ENCODE measurements around the gene CPLANE2.
"Not testable (repeated sequence)": the region's sequence is repeated elsewhere in the genome, so short reads cannot be mapped to it uniquely, and the experiment has no call there.

The CPLANE2 gene

DNA sequence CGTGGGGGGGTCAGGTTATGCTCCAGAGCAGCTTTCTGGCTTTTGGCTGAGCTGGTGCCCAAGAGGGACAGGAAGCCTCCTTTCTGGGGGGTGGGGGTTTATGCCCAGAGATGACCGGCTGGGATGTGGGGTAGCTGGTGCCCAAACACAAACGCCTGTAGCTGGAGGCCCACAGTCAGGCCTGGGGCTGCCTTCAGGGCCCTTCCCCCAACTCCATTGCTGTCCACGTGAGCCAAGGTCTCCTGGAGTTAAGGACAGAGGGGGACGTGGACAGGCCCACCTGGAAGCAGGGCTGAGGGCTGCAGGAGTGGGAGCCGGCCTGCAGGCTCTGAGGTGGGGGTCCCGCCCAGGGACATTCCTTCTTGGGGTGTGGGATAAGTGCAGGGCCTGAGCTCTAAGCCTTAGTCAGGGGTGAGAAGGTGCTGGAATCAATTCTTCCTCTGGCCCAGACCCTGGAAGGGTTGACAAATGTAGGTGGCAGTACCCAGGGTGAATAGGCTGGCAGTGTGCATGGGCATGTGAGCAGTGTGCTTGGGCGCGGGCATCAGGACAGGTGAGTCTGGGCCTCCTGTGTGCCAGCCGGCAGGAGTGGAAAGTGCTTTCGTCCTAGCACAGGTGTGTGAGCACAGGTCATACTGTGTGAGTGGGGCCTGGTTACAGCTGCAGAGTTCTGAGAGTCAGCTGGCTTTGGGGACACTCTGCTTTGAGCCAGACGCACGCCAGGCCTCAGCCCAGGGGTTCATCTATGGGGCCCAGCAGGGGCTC lies 6.8 kb downstream of the CPLANE2 start:
- no peak for DNase-seq (ENCODE audit: low read depth in 2 of 2)

DNA sequence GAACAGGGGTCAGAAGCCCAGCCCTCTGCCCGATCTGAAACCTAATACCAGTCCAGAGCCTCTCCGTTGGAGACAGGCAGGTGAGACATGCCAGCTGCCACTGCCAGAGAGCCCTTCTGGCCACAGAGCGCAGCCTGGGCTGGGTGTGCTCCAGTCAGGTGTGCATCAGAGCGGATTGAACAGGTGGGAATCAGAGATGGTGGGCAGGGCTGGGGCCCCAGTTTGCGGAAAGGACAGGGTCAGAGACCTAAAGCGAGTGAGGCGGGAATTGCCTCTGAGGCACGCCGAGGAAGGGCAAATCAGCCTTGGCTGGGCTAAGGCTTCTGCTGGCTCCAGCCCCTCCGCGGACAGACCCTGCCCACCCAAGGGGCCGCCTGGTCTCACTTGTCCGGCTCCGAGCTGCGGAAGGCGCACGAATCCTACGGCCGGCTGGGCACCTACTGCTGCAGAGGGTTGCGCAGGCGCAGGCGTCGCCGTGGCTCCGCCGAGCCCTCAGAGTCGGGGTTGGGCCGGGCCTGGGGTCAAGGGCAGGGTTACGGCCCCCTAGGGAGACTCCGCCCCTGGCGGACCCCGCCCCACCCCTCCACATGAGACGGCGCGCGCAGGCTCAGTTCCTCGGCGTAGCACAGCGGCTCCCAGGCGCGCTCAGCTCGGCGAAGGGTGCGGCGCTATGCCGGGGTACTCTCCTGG lies 10.3 kb downstream of the CPLANE2 start:
- DNase-seq (ENCODE audit: low read depth in 2 of 2): no peak

DNA sequence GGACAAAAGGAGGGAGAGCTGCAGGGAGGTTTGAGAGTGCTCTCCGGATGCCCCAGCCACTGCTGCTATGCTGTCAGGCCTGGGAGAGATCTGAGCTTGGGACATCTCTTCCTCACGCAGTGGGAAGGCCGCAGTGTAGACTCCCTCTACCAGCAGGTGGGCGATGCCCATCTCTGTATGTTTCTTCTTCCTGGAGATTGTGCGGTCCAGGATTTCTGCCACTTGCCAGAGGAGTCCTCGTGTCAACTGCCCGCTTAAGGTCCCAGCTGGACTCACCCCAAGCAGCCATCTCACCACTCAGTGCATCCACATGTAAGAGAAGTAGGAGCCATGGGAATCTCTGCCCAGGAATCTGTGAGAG lies 10.9 kb downstream of the CPLANE2 start:
- DNase-seq (ENCODE audit: low read depth in 2 of 2): no peak

DNA sequence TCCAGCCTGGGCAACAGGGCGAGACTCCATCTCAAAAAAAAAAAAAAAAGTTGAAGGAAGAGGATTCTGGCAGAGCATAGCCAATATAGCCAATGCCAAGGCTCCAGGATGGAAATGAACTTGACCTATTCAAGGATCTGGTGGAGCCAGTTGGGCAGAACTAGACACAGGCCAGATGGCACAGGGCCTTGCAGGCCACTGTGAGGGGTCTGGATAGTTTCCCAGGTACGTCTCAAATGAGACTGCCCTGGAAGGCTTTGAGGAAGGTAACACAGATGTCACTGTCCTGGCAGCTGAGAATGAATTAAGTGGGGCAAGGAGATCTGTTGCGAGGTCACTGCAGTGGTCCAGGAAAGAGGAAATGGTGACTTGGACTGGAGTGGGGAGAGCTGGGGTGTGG lies 12.5 kb downstream of the CPLANE2 start:
- DNase-seq (ENCODE audit: low read depth in 2 of 2): no peak

DNA sequence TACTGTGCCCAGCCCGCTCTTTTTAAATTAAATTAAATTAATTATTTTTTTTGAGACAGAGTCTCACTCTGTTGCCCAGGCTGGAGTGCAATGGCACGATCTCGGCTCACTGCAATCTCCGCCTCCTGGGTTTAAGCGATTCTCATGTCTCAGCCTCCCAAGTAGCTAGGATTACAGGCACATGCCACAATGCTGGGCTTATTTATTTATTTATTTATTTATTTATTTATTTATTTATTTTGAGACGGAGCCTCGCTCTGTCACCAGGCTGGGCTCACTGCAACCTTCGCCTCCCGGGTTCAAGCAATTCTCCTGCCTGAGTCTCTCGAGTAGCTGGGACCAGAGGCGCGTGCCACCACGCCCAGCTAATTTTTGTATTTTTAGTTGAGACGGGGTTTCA lies 14.3 kb downstream of the CPLANE2 start:
- not testable (repeated sequence) for DNase-seq (ENCODE audit: low read depth in 2 of 2)

DNA sequence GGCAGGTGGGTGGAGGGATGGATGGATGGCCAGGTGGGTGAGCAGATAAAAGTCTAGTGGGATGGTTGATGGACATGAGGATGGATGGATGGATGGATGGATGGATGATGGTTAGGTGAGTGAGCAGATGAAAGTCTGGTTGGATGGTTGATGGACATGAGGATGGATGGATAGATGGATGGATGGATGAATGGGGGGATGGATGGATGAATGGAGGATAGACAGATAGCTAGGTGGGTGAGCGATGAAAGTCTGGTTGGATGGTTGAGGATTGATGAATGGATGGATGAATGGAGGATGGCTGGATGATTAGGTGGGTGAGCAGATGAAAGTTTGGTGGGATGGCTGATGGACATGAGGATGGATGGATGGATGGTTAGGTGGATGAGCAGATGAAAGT lies 15.5 kb downstream of the CPLANE2 start:
- DNase-seq (ENCODE audit: low read depth in 2 of 2): no peak

DNA sequence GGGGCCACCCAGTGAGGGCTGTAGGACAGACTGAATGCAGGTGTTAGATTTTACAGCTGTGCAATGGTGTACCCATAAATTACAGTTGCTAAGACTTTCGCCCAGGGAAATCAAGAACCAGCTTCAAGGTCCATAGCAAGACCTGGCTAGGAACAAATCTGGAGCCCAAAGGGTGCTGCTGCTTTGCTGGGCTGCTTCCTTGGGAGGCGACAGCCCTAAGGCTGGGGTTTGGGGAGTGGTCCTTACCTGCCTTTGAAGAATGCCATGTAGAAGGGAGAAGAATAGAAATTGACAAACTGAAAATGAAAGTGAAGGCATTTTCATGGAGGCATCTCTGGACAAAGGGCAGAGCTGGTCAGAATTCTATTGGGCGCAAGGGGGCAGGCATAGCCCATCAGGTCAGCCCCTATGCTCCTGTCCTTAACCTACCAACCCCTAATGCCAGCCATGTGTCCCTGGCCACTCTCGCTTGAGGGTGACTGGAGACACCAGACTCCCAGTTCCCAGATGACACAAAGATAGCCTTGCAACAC lies 16.9 kb downstream of the CPLANE2 start:
- no peak for DNase-seq (ENCODE audit: low read depth in 2 of 2)

DNA sequence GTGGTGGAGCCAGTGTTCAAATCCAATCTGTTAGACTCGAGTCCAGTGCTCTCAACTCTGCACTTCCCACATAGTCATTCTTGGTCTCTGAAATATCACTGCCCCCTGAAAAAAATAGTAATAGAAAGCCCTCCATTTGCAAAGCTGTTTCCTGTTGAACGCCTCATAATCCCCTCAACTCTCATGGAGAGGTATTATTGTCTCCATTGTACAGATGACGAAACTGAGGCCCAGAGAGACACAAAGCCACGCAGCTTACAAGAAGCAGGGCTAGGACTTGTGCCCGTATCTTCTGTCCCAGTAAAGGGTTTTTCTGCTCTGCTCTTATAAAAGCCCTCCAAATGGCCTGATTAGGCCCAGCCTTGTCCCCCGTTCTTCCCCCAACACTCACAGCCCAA lies 18.3 kb downstream of the CPLANE2 start:
- no peak for DNase-seq (ENCODE audit: low read depth in 2 of 2)

DNA sequence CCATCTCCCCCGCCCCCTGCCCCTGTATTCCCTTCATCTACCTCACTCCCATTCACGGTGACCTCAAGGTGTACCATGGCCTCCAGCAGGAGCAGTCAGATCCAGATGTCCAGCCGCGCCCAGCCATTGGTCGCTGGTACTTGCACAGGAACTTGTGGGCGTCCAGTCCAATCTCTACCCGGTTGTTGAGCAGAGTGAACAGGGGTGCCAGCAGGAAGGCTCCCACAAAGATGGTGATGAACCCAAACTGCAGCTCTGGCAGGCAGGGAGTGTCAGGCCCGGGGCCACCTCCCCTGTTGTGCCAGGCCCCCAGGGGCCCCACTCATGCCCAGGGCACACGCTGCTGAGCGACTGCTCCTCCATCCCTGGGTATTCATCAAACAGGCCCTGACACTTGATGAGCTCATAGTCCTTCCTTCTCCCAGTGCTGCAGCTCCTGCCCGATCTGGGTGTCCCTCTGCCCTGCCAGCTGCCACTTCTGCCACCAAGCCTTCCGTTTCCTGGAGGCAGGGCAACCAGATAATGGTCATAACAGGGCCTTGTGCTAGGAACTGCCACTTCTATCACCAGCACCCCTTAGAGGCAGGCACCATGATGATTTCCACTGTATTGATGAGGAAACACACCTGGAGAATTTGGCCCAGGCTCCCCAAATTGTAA lies 18.8 kb downstream of the CPLANE2 start:
- DNase-seq (ENCODE audit: low read depth in 2 of 2): no peak

DNA sequence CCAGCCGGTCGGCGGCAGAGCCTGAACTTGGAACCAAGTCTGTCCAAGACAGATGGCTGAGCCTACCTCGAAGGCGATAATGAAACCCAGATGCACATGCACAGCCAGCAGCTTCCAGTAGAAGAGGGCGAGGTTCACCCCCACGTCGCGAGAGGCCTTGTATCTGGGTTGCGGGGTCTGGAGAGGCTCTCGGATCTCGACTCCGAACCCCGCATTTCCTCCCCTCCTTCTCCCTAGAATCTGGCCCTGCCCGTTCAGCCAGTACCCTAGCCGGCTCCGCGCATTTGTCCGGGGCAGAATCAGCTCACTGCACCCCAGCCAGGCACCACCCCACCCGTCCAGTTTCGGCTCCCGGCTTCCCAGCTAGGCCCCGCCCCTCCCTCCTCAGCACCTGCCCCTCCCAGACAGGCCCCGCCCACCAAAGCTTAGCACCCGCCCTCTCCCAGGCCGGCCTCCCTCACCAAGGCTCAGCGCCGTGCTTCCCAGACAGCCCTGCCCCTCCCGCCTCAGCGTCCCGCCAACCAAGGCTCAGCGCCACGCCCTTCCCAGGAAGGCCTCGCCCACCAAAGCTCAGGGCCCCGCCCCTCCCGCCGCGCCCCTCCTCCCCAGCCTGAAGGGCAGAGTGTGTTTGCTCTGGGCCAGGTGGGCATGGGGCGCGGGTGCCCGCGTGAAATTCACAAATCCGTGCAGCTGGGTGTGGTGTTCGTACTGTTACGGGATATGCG lies 19.8 kb downstream of the CPLANE2 start:
- peak; percentile 88 for DNase-seq (ENCODE audit: low read depth in 2 of 2)

DNA sequence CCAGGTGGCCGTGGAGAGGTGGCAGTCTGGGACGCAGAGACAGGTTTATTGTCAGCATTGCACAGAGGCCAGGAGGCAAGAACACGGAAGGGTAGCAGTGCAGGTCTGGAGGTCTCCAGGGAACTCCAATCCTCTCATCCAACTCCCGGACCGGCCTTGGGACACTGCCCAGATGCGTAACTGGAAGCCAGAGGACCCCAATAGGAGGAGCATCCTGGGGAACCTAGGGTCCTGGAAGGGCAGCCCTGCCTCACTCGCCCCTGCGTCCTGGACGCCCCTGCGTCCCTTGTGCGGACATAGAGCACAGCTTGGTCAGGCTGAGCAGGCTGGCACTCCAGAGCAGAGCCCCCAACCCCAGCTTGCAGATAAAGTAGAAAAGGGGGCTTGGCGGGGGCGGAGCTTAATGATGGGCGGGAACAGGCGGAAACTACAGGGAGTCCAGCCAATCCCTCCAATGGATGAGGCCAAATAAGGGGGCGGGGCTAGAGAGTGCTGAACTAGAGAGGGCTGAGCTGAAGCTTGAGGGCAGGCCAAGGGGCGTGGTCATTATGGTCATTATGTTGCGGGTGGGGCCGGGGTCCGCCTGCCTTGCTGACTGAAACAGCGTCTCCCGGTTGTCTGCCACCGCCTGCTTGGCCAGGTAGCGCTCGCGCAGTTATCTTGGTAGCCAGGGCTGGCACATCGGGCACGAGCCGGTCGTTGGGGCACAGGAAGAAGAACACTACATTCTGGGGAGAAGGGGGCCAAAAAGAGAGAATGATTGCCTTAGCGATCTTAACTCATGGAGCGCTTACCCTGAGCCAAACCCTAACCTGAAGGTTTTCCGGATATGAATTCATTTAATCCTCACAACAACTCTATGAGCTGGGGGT lies 20.9 kb downstream of the CPLANE2 start:
- no peak for DNase-seq (ENCODE audit: low read depth in 2 of 2)

DNA sequence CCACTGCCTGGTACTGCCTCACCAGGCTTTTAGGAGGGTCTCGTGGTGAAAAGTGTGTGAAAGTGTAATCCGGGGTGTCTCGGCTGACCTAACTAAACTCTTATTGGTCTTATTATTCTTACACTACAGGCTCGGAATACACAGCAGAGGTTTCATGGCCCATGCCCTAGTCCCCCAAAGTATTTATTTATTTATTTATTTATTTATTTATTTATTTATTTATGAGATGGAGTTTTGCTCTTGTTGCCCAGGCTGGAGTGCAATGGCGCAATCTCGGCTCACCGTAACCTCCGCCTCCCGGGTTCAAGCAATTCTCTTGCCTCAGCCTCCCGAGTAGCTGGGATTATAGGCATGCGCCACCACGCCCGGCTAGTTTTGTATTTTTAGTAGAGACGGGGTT lies 21.7 kb downstream of the CPLANE2 start:
- DNase-seq (ENCODE audit: low read depth in 2 of 2): not testable (repeated sequence)

DNA sequence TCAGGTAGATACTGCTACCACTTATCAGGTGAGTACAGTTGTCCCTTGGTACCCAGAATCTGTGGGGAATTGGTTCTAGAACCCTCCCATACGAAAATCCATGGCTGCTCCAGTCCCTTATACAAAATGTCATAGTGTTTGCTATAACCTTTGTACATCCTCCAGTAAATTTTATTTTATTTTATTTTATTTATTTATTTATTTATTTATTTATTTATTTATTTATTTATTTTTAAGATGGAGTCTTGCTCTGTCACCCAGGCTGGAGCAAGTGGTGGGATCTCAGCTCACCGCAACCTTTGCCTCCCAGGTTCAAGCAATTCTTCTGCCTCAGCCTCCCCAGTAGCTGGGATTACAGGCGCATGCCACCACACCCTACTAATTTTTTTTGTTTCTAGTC lies 23.4 kb downstream of the CPLANE2 start:
- not testable (repeated sequence) for DNase-seq (ENCODE audit: low read depth in 2 of 2)

DNA sequence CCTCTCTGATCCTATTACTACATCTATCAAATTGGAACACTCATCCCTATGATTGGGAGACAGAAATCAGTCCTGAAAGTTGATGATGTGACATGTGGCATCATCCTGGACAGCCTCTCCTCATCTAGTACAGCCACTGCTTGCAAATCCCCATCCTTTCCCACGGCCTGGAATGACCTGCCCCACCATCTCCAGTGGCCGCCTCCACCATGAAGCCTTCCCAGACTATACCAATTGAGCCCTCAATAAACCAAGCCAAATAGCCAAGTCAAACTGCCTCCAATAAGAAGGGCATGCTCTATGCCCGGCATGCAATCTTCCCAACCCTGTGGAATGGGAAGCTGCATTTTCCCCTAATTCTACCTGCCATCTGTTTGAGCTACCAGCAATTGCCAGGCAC lies 24.0 kb downstream of the CPLANE2 start:
- no peak for DNase-seq (ENCODE audit: low read depth in 2 of 2)

DNA sequence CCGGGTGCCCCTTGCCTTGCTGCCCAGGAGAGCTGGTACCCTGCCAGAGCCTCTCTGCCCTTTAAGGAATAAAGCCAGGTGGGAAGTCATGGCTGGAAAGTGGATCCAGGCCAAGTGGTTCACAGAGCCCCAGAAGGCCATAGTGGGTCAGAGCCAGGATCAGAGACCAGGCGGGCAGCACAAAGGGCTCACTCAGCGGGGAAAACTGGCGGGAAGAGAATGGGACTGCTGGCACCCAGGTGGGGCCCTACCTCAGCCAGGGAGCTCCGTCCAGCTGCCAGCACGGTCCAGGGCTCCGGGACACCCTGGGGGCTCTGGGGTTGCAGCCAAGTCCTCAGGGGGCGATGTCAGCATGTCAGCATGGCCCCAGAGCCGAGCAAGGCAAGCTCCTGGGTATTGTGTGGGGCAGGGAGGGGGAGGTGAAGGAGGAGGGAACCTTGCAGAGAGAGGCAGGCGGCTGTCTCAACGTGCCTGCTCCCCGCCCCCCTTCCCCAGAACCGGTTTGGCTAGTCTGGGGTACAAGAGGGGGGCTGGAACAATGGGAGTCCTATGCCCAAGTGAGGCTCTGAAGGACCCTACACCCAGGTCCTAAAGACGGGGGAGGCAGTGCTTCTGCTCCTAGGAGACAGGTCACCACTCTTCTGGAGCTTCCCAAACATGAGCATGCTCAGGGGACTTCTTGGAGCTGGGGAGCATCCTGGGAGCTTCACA lies 24.6 kb downstream of the CPLANE2 start, which contains the start of gene ARHGEF19:
Gene ARHGEF19 (minus strand): TSS at position 402 of the 711 bp plus-strand sequence. CDS start 3,598 bp downstream, outside the sequence.
- no peak for DNase-seq (ENCODE audit: low read depth in 2 of 2)

DNA sequence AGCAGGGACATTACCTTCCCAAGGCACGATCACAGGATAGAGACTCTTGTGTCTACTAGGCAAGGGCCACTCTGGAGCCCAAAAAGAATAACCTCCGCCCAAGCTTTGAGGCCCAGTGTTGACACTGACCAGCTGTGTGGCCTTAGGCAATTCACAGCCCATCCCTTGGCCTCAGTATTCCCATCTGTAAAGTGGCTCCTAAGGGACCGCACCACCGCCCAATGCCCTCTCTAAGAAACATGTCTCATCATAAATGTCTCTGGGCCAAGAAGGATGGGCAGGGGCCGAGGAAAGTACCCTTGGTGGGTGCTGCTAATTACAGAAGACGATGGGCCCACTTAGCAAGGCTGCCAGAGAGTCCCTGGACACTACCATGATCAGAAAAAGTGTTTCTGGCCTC lies 25.2 kb downstream of the CPLANE2 start:
- no peak for DNase-seq (ENCODE audit: low read depth in 2 of 2)

DNA sequence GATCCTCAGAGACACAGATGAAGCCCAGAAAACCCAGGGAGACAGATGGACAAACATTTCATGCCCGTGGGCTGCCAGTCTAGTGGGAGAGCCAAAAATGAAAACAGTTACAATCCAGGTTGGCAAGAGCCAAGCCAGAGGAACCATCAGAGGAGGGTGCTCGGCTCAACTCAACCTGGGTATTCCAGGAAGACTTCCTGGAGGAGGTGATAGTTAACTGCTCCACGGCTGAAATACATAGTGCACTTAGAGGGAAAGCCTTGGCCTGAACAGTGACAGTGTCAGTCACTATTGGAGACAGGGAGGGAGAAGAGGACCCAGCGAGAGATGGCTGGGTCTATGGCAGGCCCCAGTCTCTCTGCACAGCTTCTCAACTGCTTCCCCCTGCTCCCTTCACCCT lies 26.4 kb downstream of the CPLANE2 start:
- no peak for DNase-seq (ENCODE audit: low read depth in 2 of 2)

DNA sequence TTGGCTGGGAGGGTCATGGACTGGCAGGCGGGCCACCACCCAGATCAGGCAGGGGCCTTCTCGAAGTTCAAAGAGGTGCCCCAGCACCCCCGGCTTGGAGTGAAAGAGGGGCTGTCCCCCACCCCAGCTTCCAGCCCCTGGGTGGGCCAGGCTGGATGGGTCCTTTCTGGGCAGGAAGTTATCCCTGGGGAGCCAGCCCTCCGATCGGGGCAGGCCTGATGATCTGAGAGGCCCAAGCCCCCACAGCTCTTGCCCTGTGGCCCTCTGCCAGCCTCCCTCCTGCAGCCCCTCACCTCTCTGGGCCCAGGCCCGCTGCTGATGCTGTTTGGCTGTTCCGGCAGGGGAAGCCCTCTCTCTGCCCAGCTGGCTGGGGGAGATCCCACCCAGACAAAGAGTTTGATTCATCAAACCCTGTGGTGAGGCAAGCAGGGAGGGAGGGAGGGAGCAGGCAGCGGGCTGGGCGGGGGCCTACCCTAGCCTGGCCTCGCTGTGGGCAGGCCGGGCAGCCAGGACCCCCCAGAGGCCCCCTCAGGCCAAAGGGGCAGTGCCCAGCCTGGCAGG lies 27.1 kb downstream of the CPLANE2 start:
- DNase-seq (ENCODE audit: low read depth in 2 of 2): no peak

DNA sequence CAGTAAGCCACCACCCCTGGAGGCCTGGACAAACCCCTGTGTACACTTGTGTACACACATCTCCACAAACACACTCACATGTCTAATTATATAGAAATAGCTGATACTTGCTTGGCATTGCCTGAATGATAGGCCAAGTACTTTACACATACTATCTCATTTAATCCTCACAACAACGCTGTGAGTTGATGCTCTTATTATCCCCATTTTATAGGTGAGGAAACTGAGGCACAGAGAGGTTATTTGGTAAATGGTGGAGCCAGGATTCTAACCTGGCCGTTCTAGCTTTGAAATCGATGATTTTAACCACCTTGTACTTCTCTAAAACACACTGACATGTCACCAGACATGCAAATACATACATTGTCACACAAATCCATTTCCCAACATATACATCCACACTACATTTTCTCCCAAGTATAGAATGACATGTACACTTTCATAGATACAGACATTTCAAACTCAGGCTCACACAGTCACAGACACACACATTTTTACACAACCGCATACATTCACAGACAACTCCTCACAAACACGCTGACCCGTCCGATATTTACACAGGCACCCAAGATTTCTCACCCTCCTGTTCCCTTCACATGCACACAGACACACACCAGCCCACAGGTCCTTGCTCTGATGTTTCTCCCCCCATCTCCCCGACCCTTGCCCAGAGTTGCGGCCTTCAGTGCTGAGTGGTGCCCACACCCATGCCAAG lies 27.7 kb downstream of the CPLANE2 start:
- no peak for DNase-seq (ENCODE audit: low read depth in 2 of 2)
